GM23338 (cell line): ENCODE data around the gene LIMK2. TPM values are rescaled to one million over a fixed set of nuclear protein-coding genes. Genes with fewer than 3 reads are reported as not detected.

Experiments
- ATAC-seq: fragments of 200-7000 bp; cut with Tn5 transposase; 3 replicates; pipeline ENCODE4 v1.9.1; 2020
- DNase-seq: peaks from one replicate; pipeline ENCODE4 v3.0.0-alpha.2; 2015; ENCODE audit warnings: low spot score
- H2AFZ ChIP-seq: fragments of 200-600 bp; sonication (generic); 2 replicates; pipeline ENCODE4 v1.8.0; 2016; ENCODE audit warnings: antibody characterized with exemption, mild to moderate bottlenecking, moderate library complexity
- H3F3A ChIP-seq: fragments of 200-600 bp; sonication (generic); replicated peaks from 2 replicates; pipeline ENCODE4 v1.8.0; 2017; ENCODE audit warnings: antibody characterized with exemption, mixed run types, low read depth
- H3K27ac ChIP-seq: fragments of 200-600 bp; sonication (generic); 2 replicates; pipeline ENCODE4 v1.6.1; 2016; ENCODE audit warnings: low read depth
- H3K27me3 ChIP-seq: fragments of 200-600 bp; sonication (generic); 2 replicates; pipeline ENCODE4 v1.8.0; 2016; ENCODE audit warnings: mild to moderate bottlenecking, mixed run types, moderate library complexity; ENCODE audit not compliant: insufficient read depth
- H3K36me3 ChIP-seq: fragments of 200-600 bp; sonication (generic); 2 replicates; pipeline ENCODE4 v1.8.0; 2016; ENCODE audit warnings: mild to moderate bottlenecking; ENCODE audit not compliant: insufficient read depth
- H3K4me1 ChIP-seq: fragments of 200-600 bp; sonication (generic); 2 replicates; pipeline ENCODE4 v1.8.0; 2016; ENCODE audit warnings: mild to moderate bottlenecking, moderate library complexity; ENCODE audit not compliant: insufficient read depth
- H3K4me2 ChIP-seq: fragments of 200-600 bp; sonication (generic); 2 replicates; pipeline ENCODE4 v1.7.1; 2017; ENCODE audit warnings: mixed run types
- H3K4me3 ChIP-seq: fragments of 200-600 bp; sonication (generic); 2 replicates; pipeline ENCODE4 v1.6.1; 2016; ENCODE audit warnings: mixed run types
- H3K79me2 ChIP-seq: fragments of 200-600 bp; sonication (generic); replicated peaks from 2 replicates; pipeline ENCODE4 v1.8.0; 2017; ENCODE audit warnings: mild to moderate bottlenecking; ENCODE audit not compliant: insufficient read depth
- H3K9me2 ChIP-seq: fragments of 200-600 bp; sonication (generic); 2 replicates; pipeline ENCODE4 v1.8.0; 2017; ENCODE audit not compliant: insufficient read depth
- H4K20me1 ChIP-seq: fragments of 200-600 bp; sonication (generic); replicated peaks from 2 replicates; pipeline ENCODE4 v1.8.0; 2017; ENCODE audit warnings: mild to moderate bottlenecking; ENCODE audit not compliant: insufficient read depth
- H3K27ac Mint-ChIP-seq: 2 replicates; pipeline ENCODE4 v1.8.0; 2020; ENCODE audit warnings: inconsistent platforms, mild to moderate bottlenecking, moderate library complexity, mixed read lengths
- H3K27me3 Mint-ChIP-seq: 3 replicates; pipeline ENCODE4 v1.8.0; 2022; ENCODE audit warnings: low read depth, mild to moderate bottlenecking, moderate library complexity, mixed read lengths, inconsistent platforms; ENCODE audit not compliant: insufficient read depth, poor library complexity
- H3K36me3 Mint-ChIP-seq: 3 replicates; pipeline ENCODE4 v1.8.0; 2021; ENCODE audit warnings: low read depth, mild to moderate bottlenecking, inconsistent platforms, moderate library complexity, mixed read lengths
- H3K4me1 Mint-ChIP-seq: 3 replicates; pipeline ENCODE4 v1.8.0; 2020; ENCODE audit warnings: mild to moderate bottlenecking, inconsistent platforms, mixed read lengths
- H3K4me3 Mint-ChIP-seq: 3 replicates; pipeline ENCODE4 v1.8.0; 2021; ENCODE audit warnings: moderate library complexity, mild to moderate bottlenecking, inconsistent platforms, mixed read lengths
- H3K9me3 Mint-ChIP-seq: 3 replicates; pipeline ENCODE4 v1.8.0; 2020; ENCODE audit warnings: moderate library complexity, mild to moderate bottlenecking, inconsistent platforms, mixed read lengths
- CREB1 ChIP-seq: fragments of 250-450 bp; sonication (Bioruptor Pico); IDR thresholded peaks from 2 replicates; pipeline ENCODE4 v1.5.0; 2020; ENCODE audit warnings: low read depth, mild to moderate bottlenecking, moderate library complexity
- CTCF ChIP-seq, 2 experiments: fragments of 200-600 bp in 1 of 2; sonication (generic) in 1 of 2; conservative IDR thresholded peaks; 2 replicates each; pipeline versions ENCODE4 v1.5.1 to v1.6.1; 2016 to 2017; ENCODE audit warnings: antibody characterized with exemption in 2 of 2, low read depth in 2 of 2, mild to moderate bottlenecking in 2 of 2, moderate library complexity in 1 of 2
- EZH2 ChIP-seq: fragments of 200-600 bp; sonication (generic); IDR thresholded peaks from one replicate; pipeline ENCODE4 v1.8.0; 2017; ENCODE audit warnings: antibody characterized with exemption, mild to moderate bottlenecking, low read depth; ENCODE audit not compliant: unreplicated experiment
- EZH2phosphoT487 ChIP-seq: fragments of 200-600 bp; sonication (generic); IDR thresholded peaks from one replicate; pipeline ENCODE4 v1.8.1; 2018; ENCODE audit warnings: antibody characterized with exemption; ENCODE audit not compliant: unreplicated experiment
- JUNB ChIP-seq: IDR thresholded peaks from one replicate; pipeline ENCODE4 v1.6.1; 2016; ENCODE audit warnings: antibody characterized with exemption; ENCODE audit not compliant: unreplicated experiment
- NANOG ChIP-seq: IDR thresholded peaks from 2 replicates; pipeline ENCODE4 v1.6.1; 2016; ENCODE audit warnings: antibody characterized with exemption, borderline replicate concordance
- POLR2AphosphoS5 ChIP-seq: IDR thresholded peaks from 2 replicates; pipeline ENCODE4 v1.6.1; 2016; ENCODE audit warnings: antibody characterized with exemption, low read depth
- STAT1 ChIP-seq: IDR thresholded peaks from one replicate; pipeline ENCODE4 v1.6.1; 2016; ENCODE audit warnings: antibody characterized with exemption; ENCODE audit not compliant: unreplicated experiment
- ZNF114 ChIP-seq: fragments of 250-450 bp; sonication (Bioruptor Pico); IDR thresholded peaks from 2 replicates; pipeline ENCODE4 v1.5.0; 2020; ENCODE audit warnings: mild to moderate bottlenecking, moderate library complexity
- ZNF331 ChIP-seq: fragments of 250-450 bp; sonication (Bioruptor Pico); IDR thresholded peaks from 2 replicates; pipeline ENCODE4 v1.5.0; 2020; ENCODE audit warnings: low read depth, mild to moderate bottlenecking, moderate library complexity
- ZNF462 ChIP-seq: fragments of 250-450 bp; sonication (Bioruptor Pico); IDR thresholded peaks from 2 replicates; pipeline ENCODE4 v1.5.0; 2020; ENCODE audit warnings: mild to moderate bottlenecking, moderate library complexity
- polyA plus RNA-seq: library from polyadenylated mRNA; unstranded; fragments of >200 nt; fragmentation: Nextera tagmentation; extraction: Ambion mirVana; gene quantifications from 2 replicates; pipeline ENCODE4 v1.2.1, GENCODE V29; 2016
- total RNA-seq: library from RNA; depleted of rRNA; stranded (reverse); fragments of >200 nt; shearing (Covaris generic); gene quantifications from 2 replicates; pipeline ENCODE4 v1.2.3, GENCODE V29; 2014
- TF ChIP-seq, protein P1 (sequence below): IDR thresholded peaks from 2 replicates; pipeline ENCODE4 v1.6.1; 2016; ENCODE audit warnings: antibody characterized with exemption
- TF ChIP-seq, protein P2 (sequence below): IDR thresholded peaks from one replicate; pipeline ENCODE4 v1.6.1; 2018; ENCODE audit warnings: antibody characterized with exemption; ENCODE audit not compliant: unreplicated experiment

LIMK2 gene
- total and polyA plus RNA-seq, 2 experiments from 2014 or later = 12.5 to 39.8 TPM

DNA sequence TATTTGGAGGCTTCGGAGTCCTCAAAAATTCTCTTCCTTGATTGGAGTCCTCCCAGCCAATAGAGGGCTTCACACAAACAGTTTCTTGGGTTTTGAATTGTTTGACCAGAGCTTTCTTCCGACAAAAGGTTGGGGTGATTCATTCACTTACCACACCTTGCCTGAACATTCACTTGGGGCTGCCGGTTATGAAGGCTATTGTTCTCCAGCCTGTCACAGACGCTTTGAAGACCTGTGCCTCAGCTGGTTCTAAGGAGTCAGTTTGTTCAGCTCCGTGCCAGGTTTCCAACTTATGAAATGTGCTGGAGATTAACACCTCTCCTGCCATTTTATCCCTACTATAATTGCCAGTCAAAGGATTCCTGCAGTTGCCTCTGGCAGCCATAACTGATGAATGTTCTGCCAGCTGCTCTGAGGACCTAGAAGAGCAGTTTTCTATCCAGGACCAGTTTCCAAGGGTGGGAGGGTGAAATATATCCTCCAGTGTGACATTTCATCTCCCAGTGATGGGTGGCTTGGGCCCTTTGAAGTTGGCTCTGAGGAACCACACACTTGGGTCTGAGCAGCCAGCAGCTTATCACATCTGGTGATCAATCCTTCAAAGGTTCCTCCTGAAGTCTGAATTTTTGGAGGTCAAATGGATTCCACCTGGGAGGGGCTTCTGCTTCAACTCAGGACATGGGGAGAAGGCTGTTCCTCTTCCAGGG, 31.4 kb downstream of the LIMK2 start:
- Mint-ChIP-seq H3K9me3 (no peaks in the 10 kb centered on the region), H3K27me3 (peaks cover 3% of the 10 kb centered on the region), H3K27ac (no peak overlapping the region), H3K4me3 (no peak overlapping the region), H3K36me3 (peaks cover 13% of the 10 kb centered on the region), H3K4me1 (peaks cover 34% of the 10 kb centered on the region)
- ATAC-seq (no peak), DNase-seq (no peak)
- Histone ChIP-seq H3K9me2 (0 out of 2 replicates have a peak, but pooled peaks cover 7% of the 10 kb centered on the region), H2AFZ (no peak overlapping the region), H4K20me1 (peaks cover 14% of the 10 kb centered on the region), H3K36me3 (no peaks in the 10 kb centered on the region), H3K4me2 (0 out of 2 replicates have a peak overlapping the region, but pooled peaks have one; percentile 42), H3F3A (peaks cover 3% of the 10 kb centered on the region; the same call in 1 of the 2 replicates), H3K4me3 (no peak overlapping the region), H3K79me2 (0 out of 2 replicates have a peak, but pooled peaks cover 8% of the 10 kb centered on the region), H3K4me1 (peaks cover 21% of the 10 kb centered on the region; the same call in 1 of the 2 replicates), H3K27ac (peak overlapping the region; percentile 60), H3K27me3 (no peaks in the 10 kb centered on the region)
- no peak for TF ChIP-seq POLR2AphosphoS5
- TF ChIP-seq ZNF331 = no peak
- TF ChIP-seq, protein P1, sequence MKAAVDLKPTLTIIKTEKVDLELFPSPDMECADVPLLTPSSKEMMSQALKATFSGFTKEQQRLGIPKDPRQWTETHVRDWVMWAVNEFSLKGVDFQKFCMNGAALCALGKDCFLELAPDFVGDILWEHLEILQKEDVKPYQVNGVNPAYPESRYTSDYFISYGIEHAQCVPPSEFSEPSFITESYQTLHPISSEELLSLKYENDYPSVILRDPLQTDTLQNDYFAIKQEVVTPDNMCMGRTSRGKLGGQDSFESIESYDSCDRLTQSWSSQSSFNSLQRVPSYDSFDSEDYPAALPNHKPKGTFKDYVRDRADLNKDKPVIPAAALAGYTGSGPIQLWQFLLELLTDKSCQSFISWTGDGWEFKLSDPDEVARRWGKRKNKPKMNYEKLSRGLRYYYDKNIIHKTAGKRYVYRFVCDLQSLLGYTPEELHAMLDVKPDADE = no peak
- no peak for TF ChIP-seq CREB1 (CRISPR knock-in tag)
- TF ChIP-seq STAT1 = no peak
- TF ChIP-seq NANOG = no peak
- no peak for TF ChIP-seq EZH2
- no peak for TF ChIP-seq ZNF462 (CRISPR knock-in tag)
- TF ChIP-seq JUNB = no peak
- TF ChIP-seq EZH2phosphoT487 = no peak
- TF ChIP-seq, protein P2, sequence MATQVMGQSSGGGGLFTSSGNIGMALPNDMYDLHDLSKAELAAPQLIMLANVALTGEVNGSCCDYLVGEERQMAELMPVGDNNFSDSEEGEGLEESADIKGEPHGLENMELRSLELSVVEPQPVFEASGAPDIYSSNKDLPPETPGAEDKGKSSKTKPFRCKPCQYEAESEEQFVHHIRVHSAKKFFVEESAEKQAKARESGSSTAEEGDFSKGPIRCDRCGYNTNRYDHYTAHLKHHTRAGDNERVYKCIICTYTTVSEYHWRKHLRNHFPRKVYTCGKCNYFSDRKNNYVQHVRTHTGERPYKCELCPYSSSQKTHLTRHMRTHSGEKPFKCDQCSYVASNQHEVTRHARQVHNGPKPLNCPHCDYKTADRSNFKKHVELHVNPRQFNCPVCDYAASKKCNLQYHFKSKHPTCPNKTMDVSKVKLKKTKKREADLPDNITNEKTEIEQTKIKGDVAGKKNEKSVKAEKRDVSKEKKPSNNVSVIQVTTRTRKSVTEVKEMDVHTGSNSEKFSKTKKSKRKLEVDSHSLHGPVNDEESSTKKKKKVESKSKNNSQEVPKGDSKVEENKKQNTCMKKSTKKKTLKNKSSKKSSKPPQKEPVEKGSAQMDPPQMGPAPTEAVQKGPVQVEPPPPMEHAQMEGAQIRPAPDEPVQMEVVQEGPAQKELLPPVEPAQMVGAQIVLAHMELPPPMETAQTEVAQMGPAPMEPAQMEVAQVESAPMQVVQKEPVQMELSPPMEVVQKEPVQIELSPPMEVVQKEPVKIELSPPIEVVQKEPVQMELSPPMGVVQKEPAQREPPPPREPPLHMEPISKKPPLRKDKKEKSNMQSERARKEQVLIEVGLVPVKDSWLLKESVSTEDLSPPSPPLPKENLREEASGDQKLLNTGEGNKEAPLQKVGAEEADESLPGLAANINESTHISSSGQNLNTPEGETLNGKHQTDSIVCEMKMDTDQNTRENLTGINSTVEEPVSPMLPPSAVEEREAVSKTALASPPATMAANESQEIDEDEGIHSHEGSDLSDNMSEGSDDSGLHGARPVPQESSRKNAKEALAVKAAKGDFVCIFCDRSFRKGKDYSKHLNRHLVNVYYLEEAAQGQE = no peak
- TF ChIP-seq CTCF (conservative IDR thresholded peaks at IDR 0.05; ENCODE audit: low read depth in 2 of 2) = no peak
- TF ChIP-seq ZNF114 (CRISPR knock-in tag) = no peak
